ENCODE results near the gene HNRNPUL1. TPM values are rescaled to one million over a fixed set of nuclear protein-coding genes. Genes with fewer than 3 reads are reported as not detected.

Gene HNRNPUL1
- total and polyA plus RNA-seq, 9 of the 15 experiments (the other 6 are each of a cell fraction or from before 2014, with no cell fraction given), result 7.3 to 211 (median 85.0) TPM

DNA sequence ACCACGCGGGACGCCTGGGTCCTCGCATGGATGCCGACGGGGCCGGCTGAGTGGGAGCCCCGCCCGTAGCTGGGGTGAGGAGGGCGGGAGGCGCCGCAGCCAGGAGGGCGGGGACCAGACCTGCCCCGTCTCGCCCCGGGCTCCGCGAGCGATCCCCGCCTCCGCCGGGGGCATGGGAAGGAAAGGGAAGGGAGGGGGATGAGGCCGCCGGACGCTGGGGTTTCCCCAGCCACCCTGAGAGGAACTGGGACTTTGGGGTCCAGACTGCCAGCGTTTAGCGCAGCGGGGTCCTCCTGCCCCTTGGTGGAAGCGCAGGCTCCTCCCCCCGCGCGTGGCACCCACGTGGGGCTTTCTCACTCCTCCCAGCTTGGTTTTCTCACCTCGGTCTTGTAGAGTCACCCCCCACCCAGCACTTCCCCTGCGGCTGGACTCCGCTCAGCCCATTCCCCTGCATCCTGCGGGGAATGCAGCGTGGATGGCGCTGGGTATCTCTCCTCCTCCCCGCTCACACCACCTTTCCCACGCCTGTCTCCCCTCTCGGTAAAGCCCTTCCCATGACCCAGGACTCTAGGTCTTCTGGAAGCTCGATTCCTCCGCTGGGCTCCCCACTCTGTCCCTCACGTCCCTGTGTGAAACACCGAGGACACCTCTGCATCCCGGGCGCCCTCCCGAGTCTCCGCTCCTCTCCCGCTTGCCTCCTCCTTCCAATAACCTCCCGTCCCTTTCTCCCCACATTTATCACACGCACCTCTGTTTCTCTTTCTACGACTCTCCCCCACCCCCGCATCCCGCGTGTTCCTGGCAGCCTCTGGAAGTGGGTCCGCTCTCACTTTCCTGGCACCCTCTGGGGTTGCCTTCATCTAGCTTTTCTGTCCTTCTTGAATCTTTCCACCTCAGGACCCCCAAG lies 87.4 kb downstream of the HNRNPUL1 start (continued):
- TF ChIP-seq, protein P1, sequence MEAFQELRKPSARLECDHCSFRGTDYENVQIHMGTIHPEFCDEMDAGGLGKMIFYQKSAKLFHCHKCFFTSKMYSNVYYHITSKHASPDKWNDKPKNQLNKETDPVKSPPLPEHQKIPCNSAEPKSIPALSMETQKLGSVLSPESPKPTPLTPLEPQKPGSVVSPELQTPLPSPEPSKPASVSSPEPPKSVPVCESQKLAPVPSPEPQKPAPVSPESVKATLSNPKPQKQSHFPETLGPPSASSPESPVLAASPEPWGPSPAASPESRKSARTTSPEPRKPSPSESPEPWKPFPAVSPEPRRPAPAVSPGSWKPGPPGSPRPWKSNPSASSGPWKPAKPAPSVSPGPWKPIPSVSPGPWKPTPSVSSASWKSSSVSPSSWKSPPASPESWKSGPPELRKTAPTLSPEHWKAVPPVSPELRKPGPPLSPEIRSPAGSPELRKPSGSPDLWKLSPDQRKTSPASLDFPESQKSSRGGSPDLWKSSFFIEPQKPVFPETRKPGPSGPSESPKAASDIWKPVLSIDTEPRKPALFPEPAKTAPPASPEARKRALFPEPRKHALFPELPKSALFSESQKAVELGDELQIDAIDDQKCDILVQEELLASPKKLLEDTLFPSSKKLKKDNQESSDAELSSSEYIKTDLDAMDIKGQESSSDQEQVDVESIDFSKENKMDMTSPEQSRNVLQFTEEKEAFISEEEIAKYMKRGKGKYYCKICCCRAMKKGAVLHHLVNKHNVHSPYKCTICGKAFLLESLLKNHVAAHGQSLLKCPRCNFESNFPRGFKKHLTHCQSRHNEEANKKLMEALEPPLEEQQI (IDR thresholded peaks at IDR 0.05), result no peak
- no peak for TF ChIP-seq NELFE (IDR thresholded peaks at IDR 0.05; ENCODE audit: insufficient read depth, insufficient read length)
- TF ChIP-seq BACH1 (tag; IDR thresholded peaks at IDR 0.05), result no peak
- TF ChIP-seq TEAD2 (tag; IDR thresholded peaks at IDR 0.05), result no peak
- TF ChIP-seq EP400 (IDR thresholded peaks at IDR 0.05), result peak; percentile 6; the same call in 1 of the 2 replicates
- TF ChIP-seq, protein P2, sequence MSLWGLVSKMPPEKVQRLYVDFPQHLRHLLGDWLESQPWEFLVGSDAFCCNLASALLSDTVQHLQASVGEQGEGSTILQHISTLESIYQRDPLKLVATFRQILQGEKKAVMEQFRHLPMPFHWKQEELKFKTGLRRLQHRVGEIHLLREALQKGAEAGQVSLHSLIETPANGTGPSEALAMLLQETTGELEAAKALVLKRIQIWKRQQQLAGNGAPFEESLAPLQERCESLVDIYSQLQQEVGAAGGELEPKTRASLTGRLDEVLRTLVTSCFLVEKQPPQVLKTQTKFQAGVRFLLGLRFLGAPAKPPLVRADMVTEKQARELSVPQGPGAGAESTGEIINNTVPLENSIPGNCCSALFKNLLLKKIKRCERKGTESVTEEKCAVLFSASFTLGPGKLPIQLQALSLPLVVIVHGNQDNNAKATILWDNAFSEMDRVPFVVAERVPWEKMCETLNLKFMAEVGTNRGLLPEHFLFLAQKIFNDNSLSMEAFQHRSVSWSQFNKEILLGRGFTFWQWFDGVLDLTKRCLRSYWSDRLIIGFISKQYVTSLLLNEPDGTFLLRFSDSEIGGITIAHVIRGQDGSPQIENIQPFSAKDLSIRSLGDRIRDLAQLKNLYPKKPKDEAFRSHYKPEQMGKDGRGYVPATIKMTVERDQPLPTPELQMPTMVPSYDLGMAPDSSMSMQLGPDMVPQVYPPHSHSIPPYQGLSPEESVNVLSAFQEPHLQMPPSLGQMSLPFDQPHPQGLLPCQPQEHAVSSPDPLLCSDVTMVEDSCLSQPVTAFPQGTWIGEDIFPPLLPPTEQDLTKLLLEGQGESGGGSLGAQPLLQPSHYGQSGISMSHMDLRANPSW (CRISPR knock-in tag; IDR thresholded peaks at IDR 0.05), result 0 out of 2 replicates have a peak, but pooled peaks have one; percentile 62
- TF ChIP-seq, protein P3, sequence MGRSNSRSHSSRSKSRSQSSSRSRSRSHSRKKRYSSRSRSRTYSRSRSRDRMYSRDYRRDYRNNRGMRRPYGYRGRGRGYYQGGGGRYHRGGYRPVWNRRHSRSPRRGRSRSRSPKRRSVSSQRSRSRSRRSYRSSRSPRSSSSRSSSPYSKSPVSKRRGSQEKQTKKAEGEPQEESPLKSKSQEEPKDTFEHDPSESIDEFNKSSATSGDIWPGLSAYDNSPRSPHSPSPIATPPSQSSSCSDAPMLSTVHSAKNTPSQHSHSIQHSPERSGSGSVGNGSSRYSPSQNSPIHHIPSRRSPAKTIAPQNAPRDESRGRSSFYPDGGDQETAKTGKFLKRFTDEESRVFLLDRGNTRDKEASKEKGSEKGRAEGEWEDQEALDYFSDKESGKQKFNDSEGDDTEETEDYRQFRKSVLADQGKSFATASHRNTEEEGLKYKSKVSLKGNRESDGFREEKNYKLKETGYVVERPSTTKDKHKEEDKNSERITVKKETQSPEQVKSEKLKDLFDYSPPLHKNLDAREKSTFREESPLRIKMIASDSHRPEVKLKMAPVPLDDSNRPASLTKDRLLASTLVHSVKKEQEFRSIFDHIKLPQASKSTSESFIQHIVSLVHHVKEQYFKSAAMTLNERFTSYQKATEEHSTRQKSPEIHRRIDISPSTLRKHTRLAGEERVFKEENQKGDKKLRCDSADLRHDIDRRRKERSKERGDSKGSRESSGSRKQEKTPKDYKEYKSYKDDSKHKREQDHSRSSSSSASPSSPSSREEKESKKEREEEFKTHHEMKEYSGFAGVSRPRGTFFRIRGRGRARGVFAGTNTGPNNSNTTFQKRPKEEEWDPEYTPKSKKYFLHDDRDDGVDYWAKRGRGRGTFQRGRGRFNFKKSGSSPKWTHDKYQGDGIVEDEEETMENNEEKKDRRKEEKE (IDR thresholded peaks at IDR 0.05; ENCODE audit: borderline replicate concordance in 1 of 2, control insufficient read depth in 1 of 2, low read depth in 2 of 2, low read length in 1 of 2), result no peak
- no peak for TF ChIP-seq KLF10 (CRISPR knock-in tag; IDR thresholded peaks at IDR 0.05)
- TF ChIP-seq PCBP2 (IDR thresholded peaks at IDR 0.05; ENCODE audit: low read depth, low read length, poor library complexity, severe bottlenecking), result no peak
- no peak for TF ChIP-seq ARID2 (IDR thresholded peaks at IDR 0.05)
- peak; percentile 82 to 87; a peak in 3 of 4 replicates for TF ChIP-seq MAZ (CRISPR knock-in tag; conservative IDR thresholded peaks at IDR 0.05 in 1 of 2, IDR thresholded peaks at IDR 0.05 in 1 of 2)
- TF ChIP-seq SAFB (IDR thresholded peaks at IDR 0.05; ENCODE audit: borderline replicate concordance, low read depth, low read length), result peak; percentile 67
- TF ChIP-seq ZBTB8A (IDR thresholded peaks at IDR 0.05; ENCODE audit: partially characterized antibody), result no peak
- TF ChIP-seq SPI1 (IDR thresholded peaks at IDR 0.05; ENCODE audit: borderline replicate concordance, low read depth, low read length), result peak; percentile 32; the same call in 1 of the 2 replicates
- TF ChIP-seq, protein P4, sequence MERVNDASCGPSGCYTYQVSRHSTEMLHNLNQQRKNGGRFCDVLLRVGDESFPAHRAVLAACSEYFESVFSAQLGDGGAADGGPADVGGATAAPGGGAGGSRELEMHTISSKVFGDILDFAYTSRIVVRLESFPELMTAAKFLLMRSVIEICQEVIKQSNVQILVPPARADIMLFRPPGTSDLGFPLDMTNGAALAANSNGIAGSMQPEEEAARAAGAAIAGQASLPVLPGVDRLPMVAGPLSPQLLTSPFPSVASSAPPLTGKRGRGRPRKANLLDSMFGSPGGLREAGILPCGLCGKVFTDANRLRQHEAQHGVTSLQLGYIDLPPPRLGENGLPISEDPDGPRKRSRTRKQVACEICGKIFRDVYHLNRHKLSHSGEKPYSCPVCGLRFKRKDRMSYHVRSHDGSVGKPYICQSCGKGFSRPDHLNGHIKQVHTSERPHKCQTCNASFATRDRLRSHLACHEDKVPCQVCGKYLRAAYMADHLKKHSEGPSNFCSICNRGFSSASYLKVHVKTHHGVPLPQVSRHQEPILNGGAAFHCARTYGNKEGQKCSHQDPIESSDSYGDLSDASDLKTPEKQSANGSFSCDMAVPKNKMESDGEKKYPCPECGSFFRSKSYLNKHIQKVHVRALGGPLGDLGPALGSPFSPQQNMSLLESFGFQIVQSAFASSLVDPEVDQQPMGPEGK (CRISPR knock-in tag; IDR thresholded peaks at IDR 0.05; ENCODE audit: borderline replicate concordance), result no peak

All from K562 (cell line).